Activated naive CD4-positive, alpha-beta T cell treated with anti-CD3 and anti-CD28 coated beads, Interleukin-2, amount 50 U/mL, for 72 hours (primary cell): ENCODE measurements around the gene AK5. TPM values are rescaled to one million over a fixed set of nuclear protein-coding genes. Genes with fewer than 3 reads are reported as not detected.
"Not testable (repeated sequence)": the region's sequence is repeated elsewhere in the genome, so short reads cannot be mapped to it uniquely, and the experiment has no call there.

Source experiments
- ATAC-seq, 2 donors: fragments of 150-1000 bp; cut with Tn5 transposase; 2 replicates each; pipeline ENCODE4 v1.10.0; 2021; ENCODE audit warnings: mild to moderate bottlenecking in 2 of 2, moderate library complexity in 2 of 2
- DNase-seq, 2 donors: peaks; one replicate each; pipeline ENCODE4 v3.0.0; 2021 to 2022; ENCODE audit warnings: low spot score in 2 of 2
- H3K27ac Mint-ChIP-seq, 2 donors: one replicate each; pipeline ENCODE4 v1.8.0; 2022; ENCODE audit warnings: mild to moderate bottlenecking in 2 of 2, mixed read lengths in 2 of 2
- H3K36me3 Mint-ChIP-seq, 2 donors: one replicate each; pipeline ENCODE4 v1.8.0; 2022; ENCODE audit warnings: mixed read lengths in 2 of 2
- H3K9me3 Mint-ChIP-seq, 2 donors: one replicate each; pipeline ENCODE4 v1.8.0; 2022; ENCODE audit warnings: mixed read lengths in 2 of 2
- total RNA-seq, 2 donors: library from RNA; stranded (reverse); gene quantifications; one replicate each; pipeline ENCODE4 v1.2.3, GENCODE V29; 2022

The AK5 gene
- total RNA-seq, 2 donors from 2014 or later, result 1.9 to 8.9 TPM

DNA sequence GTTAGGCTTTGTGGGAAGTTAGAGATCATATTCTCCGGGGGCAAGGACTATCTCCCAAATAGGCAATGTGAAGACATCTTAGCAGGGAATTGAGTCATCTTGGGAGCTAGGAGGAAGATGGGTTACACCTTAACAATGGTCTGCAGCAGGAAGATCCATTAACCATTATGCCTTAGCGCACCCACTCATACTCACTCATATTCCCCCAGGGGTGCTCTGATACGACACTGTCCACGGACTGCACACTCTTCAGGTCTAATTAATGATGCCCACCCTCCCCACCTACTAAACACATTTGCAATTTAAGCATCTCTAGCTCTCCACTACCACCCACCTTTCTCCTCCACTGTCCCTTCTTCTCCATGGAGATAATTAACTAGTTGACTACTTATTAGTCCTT is 857 bp upstream of the AK5 start:
- no peaks in the 10 kb centered on the region for H3K36me3 Mint-ChIP-seq
- DNase-seq (no peak), ATAC-seq (no peak)
- H3K9me3 Mint-ChIP-seq, result no peaks in the 10 kb centered on the region
- H3K27ac Mint-ChIP-seq, result no peak overlapping the region

- peak; percentile 42 to 58 for DNase-seq
- no peaks in the 10 kb centered on the region for H3K36me3 Mint-ChIP-seq
- no peaks in the 10 kb centered on the region for H3K9me3 Mint-ChIP-seq
- ATAC-seq, result peak; percentile 77 to 80
- peak overlapping the region in 1 of 2 donors; percentile 37 for H3K27ac Mint-ChIP-seq
These were observed 507 bp downstream of the AK5 start for GRCh38 chr1:77282187-77282865.

DNA sequence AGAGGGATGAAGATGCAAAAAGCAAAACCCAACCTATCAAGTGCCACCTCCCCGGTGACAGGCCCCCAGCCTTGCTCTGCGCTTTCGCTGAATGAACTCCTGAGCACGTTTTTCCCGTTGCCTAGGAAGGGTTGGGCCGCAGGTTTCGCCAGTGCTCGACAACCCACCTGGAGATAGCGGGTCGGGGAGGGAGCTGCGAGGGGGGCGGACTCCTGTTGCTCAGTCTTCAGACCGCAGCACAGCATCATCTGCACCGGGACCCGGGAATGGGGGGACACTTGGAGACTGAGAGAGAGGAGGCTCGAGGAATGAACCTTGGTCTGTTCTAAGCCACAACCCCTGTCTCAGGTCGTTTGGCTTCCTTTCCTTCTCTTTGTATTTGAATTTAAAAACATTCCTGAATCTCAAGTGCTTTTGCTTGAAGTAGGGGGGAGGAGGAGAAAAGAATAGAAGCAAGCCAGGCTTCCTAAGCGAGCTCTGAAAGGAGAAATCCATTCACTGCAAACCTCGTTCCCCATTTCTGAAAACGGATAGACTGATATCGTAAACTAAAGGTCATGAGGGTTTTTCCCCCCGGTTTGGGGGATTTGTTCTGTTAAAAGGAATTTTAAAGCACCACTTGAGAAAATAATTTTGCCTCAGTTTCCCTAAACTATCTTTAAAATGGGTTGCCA is 1.2 kb downstream of the AK5 start:
- ATAC-seq (peak; percentile 21 to 31), DNase-seq (peak in 1 of 2 donors; percentile 31)
- H3K36me3 Mint-ChIP-seq, result no peaks in the 10 kb centered on the region
- H3K27ac Mint-ChIP-seq, result peak overlapping the region in 1 of 2 donors; percentile 37
- no peaks in the 10 kb centered on the region for H3K9me3 Mint-ChIP-seq

DNA sequence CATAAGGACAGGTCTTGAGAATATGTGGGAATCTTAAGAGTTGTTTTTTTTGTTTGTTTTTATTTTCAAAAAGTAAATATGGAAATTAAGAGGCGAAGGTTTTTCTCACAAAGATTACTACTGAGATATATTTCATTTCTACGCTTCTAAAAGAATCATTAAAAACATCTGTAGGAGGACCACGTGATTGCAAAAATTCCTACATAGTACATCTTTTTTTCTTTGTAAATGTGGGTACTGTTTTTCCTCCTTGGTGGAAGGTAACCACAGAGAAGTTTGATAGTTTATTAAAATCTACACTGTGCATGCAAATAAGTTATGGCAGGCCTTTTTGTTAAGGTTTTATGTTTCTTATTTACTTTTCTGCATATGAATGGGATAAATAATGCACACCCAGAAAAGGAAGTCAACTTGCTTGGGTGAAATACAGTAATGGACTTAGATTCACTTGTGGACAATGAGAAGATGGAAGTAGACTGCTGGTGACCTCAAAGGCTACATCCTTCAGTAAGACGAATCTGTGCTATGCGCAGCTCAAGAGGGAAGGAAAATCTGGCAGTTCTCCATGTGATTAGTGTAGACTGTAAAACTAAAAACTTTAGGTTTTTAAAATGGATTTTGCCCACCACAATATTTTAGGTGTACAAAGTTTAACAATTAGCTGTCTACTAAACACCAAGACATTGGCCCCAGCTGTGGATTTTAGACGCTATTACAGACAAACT is 2.0 kb downstream of the AK5 start:
- no peaks in the 10 kb centered on the region for H3K36me3 Mint-ChIP-seq
- DNase-seq, result no peak
- no peak for ATAC-seq
- H3K9me3 Mint-ChIP-seq, result no peaks in the 10 kb centered on the region
- H3K27ac Mint-ChIP-seq, result no peak overlapping the region

DNA sequence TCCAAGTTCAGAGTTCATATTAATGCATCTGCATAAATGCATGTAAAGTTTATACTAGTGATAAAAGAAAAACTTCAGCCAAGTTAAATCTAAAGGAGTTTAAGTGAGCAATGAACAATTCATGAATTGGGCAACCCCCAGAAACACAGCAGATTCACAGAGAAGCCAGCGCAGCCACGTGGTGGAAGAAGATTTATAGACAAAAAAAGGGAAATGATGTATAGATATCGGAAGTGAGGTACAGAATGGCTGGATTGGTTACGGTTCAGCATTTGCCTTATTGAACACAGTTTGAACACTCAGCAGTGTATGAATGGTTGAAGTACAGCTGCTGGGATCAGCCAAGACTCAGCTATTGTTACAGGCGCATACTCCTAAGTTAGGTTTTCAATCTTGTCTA is 5.7 kb downstream of the AK5 start:
- Mint-ChIP-seq H3K9me3 (no peaks in the 10 kb centered on the region), H3K36me3 (no peaks in the 10 kb centered on the region), H3K27ac (no peak overlapping the region)
- ATAC-seq (no peak), DNase-seq (no peak)

DNA sequence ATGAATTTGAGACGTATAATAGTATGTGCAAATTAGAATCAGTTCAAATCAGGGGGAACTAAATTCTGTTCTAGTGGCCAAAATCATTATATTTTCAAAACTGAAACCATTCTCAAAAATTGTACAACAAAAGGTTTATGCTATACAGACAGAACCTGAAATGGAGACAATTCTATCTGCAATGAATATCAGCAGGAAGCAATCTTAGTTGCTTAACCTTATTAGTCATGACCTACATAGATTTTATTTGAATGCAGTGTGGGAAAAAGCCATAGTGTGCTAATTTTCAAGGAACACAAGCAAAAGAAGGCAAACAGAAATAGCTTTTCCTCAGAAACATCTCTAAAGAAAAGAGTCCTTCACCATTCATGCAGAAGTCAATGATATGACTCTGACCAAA is 6.5 kb downstream of the AK5 start:
- Mint-ChIP-seq H3K27ac (no peak overlapping the region), H3K36me3 (no peaks in the 10 kb centered on the region), H3K9me3 (no peaks in the 10 kb centered on the region)
- no peak for DNase-seq
- no peak for ATAC-seq

GRCh38 chr1:77290576-77290975 is 8.8 kb downstream of the AK5 start:
- DNase-seq, result no peak
- H3K27ac Mint-ChIP-seq, result no peak overlapping the region
- H3K36me3 Mint-ChIP-seq, result no peaks in the 10 kb centered on the region
- no peaks in the 10 kb centered on the region for H3K9me3 Mint-ChIP-seq
- no peak for ATAC-seq

GRCh38 chr1:77292551-77292950 is 10.7 kb downstream of the AK5 start:
- Mint-ChIP-seq H3K27ac (no peak overlapping the region), H3K9me3 (no peaks in the 10 kb centered on the region), H3K36me3 (no peaks in the 10 kb centered on the region)
- DNase-seq, result no peak
- no peak for ATAC-seq

DNA sequence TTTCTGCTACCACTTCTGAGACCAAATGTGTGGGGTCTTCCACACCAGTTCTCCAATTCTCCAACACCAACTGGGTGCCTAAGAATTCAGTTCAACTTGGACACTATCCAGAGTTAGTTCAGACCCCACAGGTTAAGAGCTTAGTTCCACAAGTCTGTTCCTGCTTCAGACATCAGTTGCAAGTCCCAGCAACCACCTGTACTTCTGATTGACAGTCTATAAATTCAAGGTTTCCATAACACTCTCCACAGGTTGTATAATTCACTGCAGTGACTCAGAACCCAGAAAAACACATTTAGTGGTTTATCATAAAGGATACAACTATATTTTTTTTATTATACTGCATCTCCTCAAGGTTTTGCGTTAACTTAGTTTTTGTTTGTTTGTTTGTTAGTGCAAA is 18.7 kb downstream of the AK5 start:
- no peak overlapping the region for H3K27ac Mint-ChIP-seq
- H3K9me3 Mint-ChIP-seq, result no peaks in the 10 kb centered on the region
- no peak for DNase-seq
- no peak for ATAC-seq
- peaks cover 0 to 6% of the 10 kb centered on the region in 2 donors for H3K36me3 Mint-ChIP-seq

- no peak for DNase-seq
- Mint-ChIP-seq H3K36me3 (peaks cover 13 to 22% of the 10 kb centered on the region in 2 donors), H3K9me3 (peaks cover 0 to 13% of the 10 kb centered on the region in 2 donors), H3K27ac (peak overlapping the region in 1 of 2 donors; percentile 0)
- no peak for ATAC-seq
These were observed 21.6 kb downstream of the AK5 start for GRCh38 chr1:77303387-77303786.

- peak overlapping the region; percentile 86 to 89 for H3K27ac Mint-ChIP-seq
These were observed 27.2 kb downstream of the AK5 start for GRCh38 chr1:77308889-77309621.

GRCh38 chr1:77310924-77311323 is 29.1 kb downstream of the AK5 start:
- no peak for ATAC-seq
- Mint-ChIP-seq H3K27ac (no peak overlapping the region), H3K9me3 (peaks cover 0 to 18% of the 10 kb centered on the region in 2 donors), H3K36me3 (peaks cover 15 to 17% of the 10 kb centered on the region in 2 donors)
- no peak for DNase-seq

More at GRCh38 chr1:77308889-77309621, 27.2 kb downstream of the AK5 start:
- Mint-ChIP-seq H3K36me3 (peaks cover 18 to 26% of the 10 kb centered on the region in 2 donors), H3K9me3 (peaks cover 0 to 19% of the 10 kb centered on the region in 2 donors)
- peak in 1 of 2 donors; percentile 26 for ATAC-seq
- DNase-seq, result no peak

DNA sequence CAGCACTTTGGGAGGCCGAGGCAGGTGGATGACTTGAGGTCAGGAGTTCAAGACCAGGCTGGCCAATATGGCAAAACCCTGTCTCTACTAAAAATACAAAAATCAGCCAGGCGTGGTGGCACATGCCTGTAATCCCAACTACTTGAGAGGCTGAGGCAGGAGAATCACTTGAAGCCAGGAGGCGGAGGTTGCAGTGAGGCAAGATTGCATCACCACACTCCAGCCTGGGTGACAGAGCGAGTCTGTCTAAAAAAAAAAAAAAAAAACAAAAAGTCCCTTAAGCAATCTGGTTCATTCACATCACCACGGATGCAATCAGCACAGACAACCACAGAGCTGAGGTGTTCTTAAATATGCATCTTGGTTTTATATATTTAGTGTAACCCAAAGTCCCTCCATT is 30.5 kb downstream of the AK5 start:
- not testable (repeated sequence) for H3K36me3 Mint-ChIP-seq, H3K9me3 Mint-ChIP-seq, DNase-seq, H3K27ac Mint-ChIP-seq
- ATAC-seq, result peak; percentile 58 to 74

- ATAC-seq, result peak; percentile 77 to 80
These were observed 31.7 kb downstream of the AK5 start for GRCh38 chr1:77313491-77313890.

GRCh38 chr1:77316006-77316405 is 34.2 kb downstream of the AK5 start:
- Mint-ChIP-seq H3K9me3 (peaks cover 0 to 18% of the 10 kb centered on the region in 2 donors), H3K36me3 (peaks cover 10 to 15% of the 10 kb centered on the region in 2 donors), H3K27ac (no peak overlapping the region)
- no peak for ATAC-seq
- DNase-seq, result no peak

More at GRCh38 chr1:77313491-77313890, 31.7 kb downstream of the AK5 start:
- Mint-ChIP-seq H3K36me3 (peaks cover 11 to 13% of the 10 kb centered on the region in 2 donors), H3K9me3 (peaks cover 0 to 14% of the 10 kb centered on the region in 2 donors), H3K27ac (no peak overlapping the region)
- DNase-seq, result peak in 1 of 2 donors; percentile 7

DNA sequence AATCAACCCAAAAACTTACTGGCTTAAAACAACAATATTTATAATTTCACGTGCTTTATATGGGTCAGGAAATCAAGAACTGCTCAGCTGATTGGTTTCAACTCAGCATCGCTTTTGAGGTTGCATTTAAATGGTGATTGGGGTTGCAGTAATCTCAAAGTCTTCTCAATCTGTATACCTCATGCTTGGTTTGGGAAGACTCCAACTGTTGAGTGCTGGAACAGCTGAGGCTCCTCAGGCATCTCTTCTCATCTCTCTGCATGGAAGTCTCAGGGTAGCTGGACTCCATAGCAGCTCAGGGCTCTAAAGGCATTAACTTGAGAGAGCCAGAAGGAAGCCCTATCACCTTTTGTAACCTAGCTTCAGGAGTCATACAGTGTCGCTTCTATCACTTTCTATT is 35.1 kb downstream of the AK5 start:
- Mint-ChIP-seq H3K36me3 (peaks cover 8 to 13% of the 10 kb centered on the region in 2 donors), H3K27ac (no peak overlapping the region), H3K9me3 (peaks cover 0 to 16% of the 10 kb centered on the region in 2 donors)
- ATAC-seq (no peak), DNase-seq (no peak)
